ENCODE measurements around the gene ATF7. TPM values are rescaled to one million over a fixed set of nuclear protein-coding genes. Genes with fewer than 3 reads are reported as not detected.

ATF7 gene
- total RNA-seq, 3 donors from 2014 or later, result 31.4 to 34.1 (median 33.4) TPM

GRCh38 chr12:53510181-53510812 is 115.9 kb downstream of the ATF7 start:
- Histone ChIP-seq H3K4me3 (no peak overlapping the region), H3K9me3 (no peaks in the 10 kb centered on the region), H3K4me1 (no peaks in the 10 kb centered on the region), H3K36me3 (peaks cover 6% of the 10 kb centered on the region), H3K27ac (no peak overlapping the region), H3K27me3 (no peaks in the 10 kb centered on the region)
- TF ChIP-seq POLR2A (IDR thresholded peaks at IDR 0.05) (no peak), CTCF (IDR thresholded peaks at IDR 0.05) (no peak), POLR2AphosphoS5 (IDR thresholded peaks at IDR 0.05) (no peak)
- intact Hi-C loops (cut with DNase I; ENCODE audit: low total_unique reads), result no loop called here
- DNase-seq (ENCODE audit: low spot score in 2 of 2), result no peak

- TF ChIP-seq POLR2A (IDR thresholded peaks at IDR 0.05), result no peak
- peak in 1 of 3 donors; percentile 61 for TF ChIP-seq POLR2AphosphoS5 (IDR thresholded peaks at IDR 0.05)
- TF ChIP-seq CTCF (IDR thresholded peaks at IDR 0.05), result peak; percentile 89 to 90 (median 90)
- H3K4me3 ChIP-seq, result no peak overlapping the region
- no peaks in the 10 kb centered on the region for H3K4me1 ChIP-seq
- intact Hi-C loops (cut with DNase I; ENCODE audit: low total_unique reads), result no loop called here
- no peaks in the 10 kb centered on the region for H3K27me3 ChIP-seq
- no peaks in the 10 kb centered on the region for H3K9me3 ChIP-seq
- peak; percentile 81 to 82 for DNase-seq (ENCODE audit: low spot score in 2 of 2)
- H3K27ac ChIP-seq, result no peak overlapping the region
- H3K36me3 ChIP-seq, result no peaks in the 10 kb centered on the region
These were observed 117.5 kb downstream of the ATF7 start for GRCh38 chr12:53508534-53509170.

GRCh38 chr12:53507603-53507885 is 118.6 kb downstream of the ATF7 start:
- Histone ChIP-seq H3K27ac (no peak overlapping the region), H3K4me3 (no peak overlapping the region)

GRCh38 chr12:53506881-53507602 is 119.1 kb downstream of the ATF7 start, which contains the start of gene NPFF:
Gene NPFF, minus strand, starts transcription at chr12:53507484. Its CDS starts 10 bp downstream, at chr12:53507474.
- DNase-seq (ENCODE audit: low spot score in 2 of 2), result no peak
- TF ChIP-seq CTCF (IDR thresholded peaks at IDR 0.05) (no peak), POLR2AphosphoS5 (IDR thresholded peaks at IDR 0.05) (no peak), POLR2A (IDR thresholded peaks at IDR 0.05) (no peak)
- Histone ChIP-seq H3K4me1 (peaks cover under 1 to 3% of the 10 kb centered on the region in 2 donors), H3K36me3 (no peaks in the 10 kb centered on the region), H3K9me3 (no peaks in the 10 kb centered on the region), H3K4me3 (no peak within 1 kb of the TSS), H3K27ac (peak within 1 kb of the TSS; percentile 21 to 45), H3K27me3 (no peaks in the 10 kb centered on the region)
- intact Hi-C loops (cut with DNase I; ENCODE audit: low total_unique reads), result no loop called here

More at GRCh38 chr12:53507603-53507885, 118.6 kb downstream of the ATF7 start:
- TF ChIP-seq CTCF (IDR thresholded peaks at IDR 0.05) (no peak), POLR2A (IDR thresholded peaks at IDR 0.05) (no peak), POLR2AphosphoS5 (IDR thresholded peaks at IDR 0.05) (no peak)
- no peaks in the 10 kb centered on the region for H3K4me1 ChIP-seq
- DNase-seq (ENCODE audit: low spot score in 2 of 2), result no peak
- intact Hi-C loops (cut with DNase I; ENCODE audit: low total_unique reads), result no loop called here
- H3K9me3 ChIP-seq, result no peaks in the 10 kb centered on the region
- H3K27me3 ChIP-seq, result no peaks in the 10 kb centered on the region
- H3K36me3 ChIP-seq, result no peaks in the 10 kb centered on the region

GRCh38 chr12:53506450-53506785 is 119.8 kb downstream of the ATF7 start:
- Histone ChIP-seq H3K27ac (peak overlapping the region; percentile 21 to 45), H3K36me3 (no peaks in the 10 kb centered on the region), H3K9me3 (no peaks in the 10 kb centered on the region), H3K4me3 (no peak overlapping the region), H3K4me1 (peaks cover 7 to 8% of the 10 kb centered on the region in 2 donors), H3K27me3 (no peaks in the 10 kb centered on the region)
- intact Hi-C loops (cut with DNase I; ENCODE audit: low total_unique reads), result no loop called here
- no peak for DNase-seq (ENCODE audit: low spot score in 2 of 2)
- TF ChIP-seq POLR2A (IDR thresholded peaks at IDR 0.05) (no peak), CTCF (IDR thresholded peaks at IDR 0.05) (no peak)

All from breast epithelium (tissue), 4 donors.